HCT116 (cell line): ENCODE results near the gene PCDHGB5.

Source experiments
- CTCF ChIP-seq, 3 experiments: fragments of 200-600 bp in 1 of 3; sonication (generic) in 1 of 3; IDR thresholded peaks in 2 of 3; conservative IDR thresholded peaks in 1 of 3; 2 replicates each; pipeline ENCODE4 v1.5.1; 2012 to 2017; ENCODE audit warnings: low read depth in 2 of 3, low read length in 2 of 3, antibody characterized with exemption in 1 of 3, borderline replicate concordance in 1 of 3, control low read depth in 1 of 3, mild to moderate bottlenecking in 1 of 3, mixed read lengths in 1 of 3, mixed run types in 1 of 3, moderate library complexity in 1 of 3; ENCODE audit not compliant: insufficient read depth in 1 of 3
- EGR1 ChIP-seq: IDR thresholded peaks from 2 replicates; pipeline ENCODE4 v1.6.1; 2012; ENCODE audit warnings: low read depth
- EZH2 ChIP-seq: fragments of 200-600 bp; sonication (generic); IDR thresholded peaks from 2 replicates; pipeline ENCODE4 v1.6.1; 2017; ENCODE audit warnings: antibody characterized with exemption, mixed run types
- FOSL1 ChIP-seq: IDR thresholded peaks from 2 replicates; pipeline ENCODE4 v1.6.1; 2012; ENCODE audit warnings: low read depth
- POLR2A ChIP-seq: IDR thresholded peaks from 2 replicates; pipeline ENCODE4 v1.7.0; 2011; ENCODE audit warnings: borderline replicate concordance; ENCODE audit not compliant: insufficient read depth, insufficient read length; ENCODE audit errors: extremely low read depth
- POLR2AphosphoS5 ChIP-seq: IDR thresholded peaks from 2 replicates; pipeline ENCODE4 v1.6.1; 2011; ENCODE audit warnings: mild to moderate bottlenecking, low read depth, low read length, moderate library complexity
- REST ChIP-seq: IDR thresholded peaks from 2 replicates; pipeline ENCODE4 v1.6.1; 2012; ENCODE audit warnings: low read depth
- SIN3A ChIP-seq: IDR thresholded peaks from 2 replicates; pipeline ENCODE4 v1.6.1; 2012; ENCODE audit warnings: low read depth
- YY1 ChIP-seq: IDR thresholded peaks from 2 replicates; pipeline ENCODE4 v1.6.1; 2011; ENCODE audit warnings: low read length, low read depth, moderate library complexity, mild to moderate bottlenecking; ENCODE audit not compliant: insufficient replicate concordance; ENCODE audit errors: extremely low read depth
- ZFX ChIP-seq: fragments of 450-650 bp; IDR thresholded peaks from 2 replicates; pipeline ENCODE4 v1.6.1; 2017
- ZNF274 ChIP-seq: fragments of 200-500 bp; sonication (Bioruptor generic); IDR thresholded peaks from 2 replicates; pipeline ENCODE4 v1.6.1; 2014; ENCODE audit warnings: mild to moderate bottlenecking, low read depth, low read length, inconsistent platforms

DNA sequence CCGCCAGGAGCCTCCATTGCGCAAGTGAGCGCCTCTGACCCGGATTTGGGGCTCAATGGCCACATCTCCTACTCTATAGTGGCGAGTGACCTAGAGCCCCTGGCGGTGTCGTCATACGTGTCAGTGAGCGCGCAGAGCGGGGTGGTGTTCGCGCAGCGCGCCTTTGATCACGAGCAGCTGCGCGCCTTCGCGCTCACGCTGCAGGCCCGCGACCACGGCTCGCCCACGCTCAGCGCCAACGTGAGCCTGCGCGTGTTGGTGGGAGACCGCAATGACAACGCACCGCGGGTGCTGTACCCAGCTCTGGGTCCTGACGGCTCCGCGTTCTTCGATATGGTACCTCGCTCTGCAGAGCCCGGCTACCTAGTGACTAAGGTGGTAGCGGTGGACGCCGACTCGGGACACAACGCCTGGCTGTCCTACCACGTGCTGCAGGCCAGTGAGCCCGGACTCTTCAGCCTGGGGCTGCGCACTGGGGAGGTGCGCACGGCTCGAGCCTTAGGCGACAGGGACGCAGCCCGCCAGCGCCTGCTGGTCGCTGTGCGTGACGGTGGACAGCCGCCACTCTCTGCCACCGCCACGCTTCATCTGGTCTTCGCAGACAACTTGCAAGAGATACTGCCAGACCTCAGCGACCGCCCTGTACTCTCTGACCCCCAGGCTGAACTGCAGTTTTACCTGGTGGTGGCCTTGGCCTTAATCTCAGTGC lies 12.0 kb downstream of the PCDHGB5 start:
- TF ChIP-seq EGR1 (no peak), POLR2A (no peak), CTCF (IDR thresholded peaks at IDR 0.05 in 2 of 3, conservative IDR thresholded peaks at IDR 0.05 in 1 of 3; ENCODE audit: borderline replicate concordance in 1 of 3, insufficient read depth in 1 of 3, low read depth in 2 of 3, low read length in 2 of 3) (no peak), SIN3A (no peak), EZH2 (no peak), REST (no peak), POLR2AphosphoS5 (no peak), ZNF274 (no peak), YY1 (no peak), ZFX (no peak), FOSL1 (no peak)
